Stimulated activated CD4-positive, alpha-beta T cell treated with anti-CD3 and anti-CD28 coated beads, Interleukin-15, amount 100 ng/mL, for 48 hours (primary cell): ENCODE measurements around the gene ILK.

Experiments
- DNase-seq, 2 donors: peaks; one replicate each; pipeline ENCODE4 v3.0.0-alpha.2; 2020; ENCODE audit warnings: low read depth in 2 of 2

ILK gene

DNA sequence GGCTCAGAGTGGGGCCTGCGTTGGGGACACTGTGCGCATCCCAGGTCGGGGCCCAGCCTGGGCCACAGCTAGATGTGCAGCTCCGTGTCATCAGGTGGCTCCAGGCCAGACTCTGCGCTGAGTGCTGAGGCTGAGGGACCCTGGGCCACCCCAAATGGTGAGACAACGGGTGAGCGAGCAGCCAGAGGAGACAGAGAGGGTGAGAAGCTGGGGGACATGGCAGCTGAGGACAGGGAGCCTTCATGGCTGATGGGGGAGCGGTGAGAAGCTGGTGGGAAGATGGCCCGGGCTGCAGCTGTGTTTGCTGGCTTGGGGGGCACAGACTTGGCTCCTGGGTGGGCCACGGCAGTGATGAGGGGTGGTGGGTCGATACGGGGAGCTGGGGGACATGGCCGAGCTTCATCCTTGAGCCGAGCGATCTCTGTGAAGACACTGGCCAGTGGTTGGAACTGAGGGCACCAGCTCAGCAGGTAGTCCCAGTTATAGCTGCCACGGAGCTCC lies 18.2 kb downstream of the ILK start:
- DNase-seq: no peak

DNA sequence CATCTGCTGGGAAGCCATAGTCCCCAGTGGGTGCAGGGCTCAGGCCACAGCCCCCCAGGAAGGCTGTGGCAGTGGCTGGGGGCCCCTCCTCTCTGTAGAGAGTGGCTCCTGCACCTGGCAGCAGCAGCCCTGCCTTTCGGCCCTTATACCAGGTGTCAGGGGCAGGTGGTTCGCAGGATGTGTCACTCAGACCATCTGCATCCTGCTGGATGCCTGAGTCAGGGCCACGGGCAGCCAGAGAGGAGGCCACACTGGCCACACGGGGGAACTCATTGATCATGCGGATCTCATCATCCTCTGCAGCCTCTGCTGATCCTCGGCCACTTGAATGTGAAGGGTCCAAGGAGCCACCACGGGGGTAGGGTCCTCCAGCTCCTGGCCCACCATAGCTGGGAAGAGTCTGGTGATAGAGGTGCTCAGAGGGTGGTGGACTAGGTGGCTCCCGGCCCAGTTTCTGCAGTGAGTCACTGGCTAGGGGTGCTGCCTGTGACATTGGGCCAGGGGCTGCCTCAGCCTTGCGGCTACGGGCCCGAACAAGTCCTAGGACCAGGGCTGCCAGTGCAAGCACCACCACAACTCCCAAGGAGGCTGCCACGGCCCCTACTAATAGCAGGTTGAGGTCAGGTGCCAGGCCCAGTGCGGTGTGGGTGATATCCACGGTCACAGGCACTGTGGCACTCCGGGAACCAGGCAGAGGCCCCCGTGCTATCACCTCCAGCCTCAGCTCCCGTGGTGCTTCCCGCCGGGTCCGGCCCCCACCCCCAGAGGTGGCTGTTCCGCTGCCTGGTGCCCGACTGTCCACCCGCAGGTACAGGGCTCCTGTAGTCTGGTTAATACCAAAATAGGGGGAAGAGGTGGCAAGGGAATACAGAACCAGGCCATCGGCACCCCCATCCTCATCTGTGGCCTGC lies 18.9 kb downstream of the ILK start:
- no peak for DNase-seq

DNA sequence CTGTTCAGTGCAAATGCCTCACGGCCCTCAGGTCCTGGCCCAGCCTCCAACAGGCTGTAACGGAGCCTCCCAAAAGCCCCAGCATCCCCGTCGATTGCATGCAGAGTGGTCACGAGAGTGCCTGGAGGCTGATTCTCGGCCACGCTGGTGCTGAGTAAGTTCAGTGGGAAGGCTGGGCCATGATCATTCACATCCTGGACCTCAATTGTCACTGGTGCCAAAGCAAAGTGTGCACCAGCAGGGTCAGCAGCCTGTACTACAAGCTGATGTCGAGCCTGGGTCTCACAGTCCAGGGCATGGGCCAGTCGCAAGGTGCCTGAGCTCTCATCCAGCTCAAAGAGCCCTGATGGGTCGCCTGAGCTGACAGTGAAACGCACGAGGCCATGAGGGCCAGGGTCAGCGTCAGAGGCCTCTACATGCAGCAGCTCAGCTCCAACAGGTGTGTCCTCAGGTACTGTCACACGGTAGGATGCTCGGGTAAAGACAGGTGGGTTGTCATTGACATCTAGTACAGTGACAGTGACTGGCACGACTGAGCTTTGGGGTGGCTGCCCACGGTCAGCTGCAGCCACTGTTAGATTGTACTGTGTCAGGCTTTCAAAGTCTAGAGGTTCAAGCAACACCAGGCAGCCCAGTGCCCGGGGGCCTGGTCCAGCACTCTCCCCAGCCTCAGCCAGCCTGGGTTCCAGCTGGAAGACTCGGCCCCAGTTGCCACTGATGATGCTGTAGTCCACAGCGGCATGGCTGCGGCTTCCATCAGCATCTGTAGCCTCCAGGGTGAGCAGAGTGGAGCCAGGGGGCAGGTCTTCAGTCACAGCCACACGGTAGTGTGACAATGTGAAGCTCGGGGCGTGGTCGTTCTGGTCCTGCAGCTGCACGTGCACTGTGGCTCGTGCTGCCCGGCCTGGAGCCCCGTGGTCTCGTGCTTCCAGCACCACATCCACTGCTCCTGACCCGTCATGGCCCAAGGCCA lies 20.1 kb downstream of the ILK start:
- no peak for DNase-seq

DNA sequence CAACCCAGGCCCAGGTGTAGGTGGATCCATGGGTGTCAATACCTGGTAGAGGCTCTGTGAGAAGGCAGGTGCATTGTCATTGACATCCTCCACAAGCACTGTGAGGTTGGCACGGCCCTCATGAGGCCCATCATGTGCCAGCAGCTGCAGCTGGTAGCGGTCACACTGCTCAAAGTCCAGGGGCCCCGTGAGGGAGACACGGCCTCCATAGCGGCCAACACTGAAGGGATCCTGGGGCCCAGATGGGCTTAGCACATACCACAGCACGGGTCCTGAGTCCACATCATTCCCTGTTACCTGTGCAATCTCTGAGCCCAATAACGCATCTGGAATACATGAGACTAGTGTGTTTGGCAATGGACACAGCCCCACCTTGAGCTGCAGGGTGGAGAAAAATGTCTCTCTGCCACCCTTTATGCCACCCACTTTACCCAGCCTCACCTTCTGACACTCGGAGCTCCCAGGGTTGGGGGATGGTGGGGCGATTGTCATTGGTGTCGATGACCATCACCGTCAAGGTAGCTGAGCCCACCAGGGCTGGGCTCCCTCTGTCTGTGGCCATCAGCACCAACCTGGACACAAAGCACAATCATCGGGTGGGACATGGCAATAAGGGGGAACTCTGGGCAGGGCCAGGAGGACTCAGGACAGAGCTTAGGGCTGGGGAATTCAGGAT lies 21.7 kb downstream of the ILK start:
- DNase-seq: no peak

DNA sequence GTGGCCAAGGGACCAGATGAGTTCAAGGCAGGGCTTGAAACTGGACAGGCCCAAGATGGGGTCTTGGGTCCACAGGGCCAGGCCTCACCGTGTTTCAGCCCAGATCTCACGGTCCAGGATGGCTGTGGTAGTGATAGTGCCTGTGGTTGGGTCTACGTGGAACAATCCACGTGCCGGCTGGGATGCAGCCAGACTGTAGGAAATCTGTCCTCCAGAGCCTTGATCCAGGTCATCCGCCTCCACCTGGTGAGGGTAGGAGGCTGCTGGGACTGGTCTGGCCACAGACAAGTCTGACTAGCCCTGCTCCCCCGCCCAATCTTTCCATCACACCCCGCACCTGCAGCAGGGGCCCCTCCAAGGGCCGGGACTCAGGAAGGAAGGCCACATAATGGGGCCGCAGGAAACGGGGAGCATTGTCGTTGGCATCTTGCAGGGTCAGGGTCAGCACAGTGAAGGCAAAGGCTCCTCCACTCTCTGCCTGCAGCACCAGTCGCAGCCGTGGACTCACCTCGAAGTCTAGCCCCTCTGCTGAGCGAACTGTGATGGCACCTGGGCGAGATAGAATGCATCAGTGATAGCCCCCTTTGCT lies 22.4 kb downstream of the ILK start:
- DNase-seq: no peak

DNA sequence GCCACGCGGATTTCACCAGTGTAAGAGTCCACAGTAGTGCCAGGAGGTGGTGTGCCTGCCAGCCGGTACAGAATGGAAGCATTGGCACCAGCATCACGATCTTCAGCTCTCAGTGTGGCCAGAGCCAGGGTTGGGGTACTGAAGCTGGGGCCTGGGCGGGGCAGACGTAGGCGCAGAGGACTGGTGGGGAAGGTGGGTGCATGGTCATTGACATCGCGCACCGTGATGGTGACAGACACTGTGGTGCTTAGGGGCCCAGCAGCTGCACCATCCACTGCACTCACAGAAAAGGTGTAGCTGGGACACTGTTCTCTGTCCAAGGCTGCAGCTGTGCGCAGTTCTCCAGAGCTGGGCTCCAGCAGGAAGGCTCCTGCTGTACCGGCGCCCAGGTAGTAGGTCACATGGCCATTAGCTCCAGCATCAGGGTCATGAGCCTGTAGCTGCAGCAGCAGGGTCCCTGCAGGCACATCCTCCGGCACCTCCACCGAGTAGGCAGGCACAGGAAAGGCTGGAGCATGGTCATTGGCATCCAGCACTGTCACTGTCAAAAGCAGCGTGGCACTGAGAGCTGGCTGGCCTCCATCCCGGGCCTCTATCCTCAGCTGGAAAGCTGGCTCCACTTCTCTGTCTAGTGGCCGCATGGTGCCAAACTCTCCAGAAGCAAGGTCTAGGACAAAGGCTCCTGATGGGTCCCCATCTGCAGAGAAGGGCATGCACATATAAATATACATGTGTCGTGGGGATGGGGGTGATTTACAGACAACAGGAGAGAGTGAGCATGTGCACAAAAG lies 23.6 kb downstream of the ILK start:
- no peak for DNase-seq

DNA sequence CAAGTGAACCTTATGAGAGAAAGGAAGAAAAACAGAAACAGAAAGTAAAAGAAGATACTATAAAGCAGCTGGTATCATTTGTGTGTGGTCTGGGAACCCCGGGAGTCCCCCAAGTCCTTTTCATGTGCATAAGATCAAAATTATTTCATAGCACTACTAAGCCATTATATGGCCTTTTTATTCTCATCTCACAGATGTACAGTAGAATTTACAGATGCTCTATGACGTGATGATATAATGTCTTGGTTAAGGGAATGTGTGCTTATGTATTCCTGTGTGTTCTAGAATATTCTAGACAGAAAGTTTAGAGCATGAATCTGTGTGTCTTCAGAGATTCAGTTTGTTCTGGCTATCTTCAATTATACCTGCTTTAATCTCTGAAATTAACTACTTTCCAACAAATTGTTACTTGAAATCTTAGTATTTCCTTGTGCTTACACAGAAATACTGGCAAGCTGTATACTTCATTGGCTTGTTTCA lies 24.2 kb downstream of the ILK start:
- DNase-seq: no peak

DNA sequence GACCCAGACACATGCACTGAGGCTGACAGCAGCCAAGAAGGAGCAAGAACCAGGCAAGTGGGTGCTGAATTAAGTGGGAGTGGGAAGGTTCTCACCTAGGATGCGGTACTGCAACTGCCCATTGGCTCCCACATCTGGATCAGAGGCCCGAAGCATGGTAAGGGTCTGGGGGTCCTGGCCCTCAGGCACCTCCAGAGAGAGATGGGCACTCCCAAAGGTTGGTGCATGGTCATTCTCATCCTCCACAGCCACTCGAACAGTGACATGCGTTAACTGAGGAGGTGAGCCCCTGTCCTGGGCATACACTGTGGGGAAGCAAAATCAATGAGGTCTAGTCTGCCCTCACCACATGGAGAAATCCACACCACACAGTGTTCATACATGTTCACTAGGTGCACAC lies 25.0 kb downstream of the ILK start:
- no peak for DNase-seq

DNA sequence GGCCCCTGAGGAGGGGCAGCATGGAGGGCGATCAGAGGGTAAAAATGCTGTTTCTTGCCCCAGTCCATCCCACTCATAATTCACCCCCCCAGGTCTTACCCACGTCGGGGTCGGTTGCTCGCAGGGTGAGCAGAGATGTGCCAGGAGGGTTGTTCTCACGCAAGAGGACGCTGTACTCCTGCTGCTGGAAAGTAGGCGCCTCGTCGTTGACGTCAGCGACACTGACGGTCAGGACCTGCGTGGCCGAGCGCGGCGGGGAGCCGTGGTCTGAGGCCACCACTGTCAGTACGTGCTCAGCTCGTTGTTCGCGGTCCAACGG lies 26.0 kb downstream of the ILK start:
- DNase-seq: no peak

DNA sequence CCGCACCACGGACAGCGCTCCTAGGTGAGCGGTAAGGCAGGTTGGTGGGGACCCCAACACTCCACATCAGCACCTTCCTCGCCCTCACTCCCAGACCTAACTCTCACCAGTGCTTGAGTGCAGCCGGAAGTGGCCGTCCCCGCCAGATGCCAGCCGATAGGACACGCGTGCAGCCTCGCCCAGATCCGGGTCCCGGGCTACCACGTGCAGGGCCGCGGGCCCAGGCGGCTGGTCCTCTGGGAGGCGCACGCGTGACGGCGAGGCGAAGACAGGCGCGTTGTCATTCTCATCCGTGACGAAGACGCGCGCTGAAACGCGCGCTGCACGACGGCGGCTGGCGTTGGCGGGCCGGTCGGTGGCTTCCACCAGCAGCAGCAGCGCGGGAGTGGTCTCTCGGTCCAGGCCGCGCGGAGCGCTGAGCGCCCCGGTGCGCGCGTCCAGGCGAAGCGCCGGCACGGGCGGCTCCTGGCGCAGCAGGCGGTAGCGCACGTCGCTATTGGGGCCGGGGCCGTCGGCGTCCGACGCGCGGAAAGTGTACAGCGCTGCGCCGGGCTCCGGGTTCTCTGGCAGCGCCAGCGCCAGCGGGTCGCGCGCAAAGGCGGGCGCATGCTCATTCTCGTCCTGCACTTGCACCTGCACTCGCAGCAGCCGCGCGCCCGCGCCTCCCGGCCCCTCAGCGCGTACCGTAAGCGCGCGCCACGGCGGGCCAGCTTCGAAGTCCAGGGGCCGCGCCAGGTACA lies 26.5 kb downstream of the ILK start:
- no peak for DNase-seq

DNA sequence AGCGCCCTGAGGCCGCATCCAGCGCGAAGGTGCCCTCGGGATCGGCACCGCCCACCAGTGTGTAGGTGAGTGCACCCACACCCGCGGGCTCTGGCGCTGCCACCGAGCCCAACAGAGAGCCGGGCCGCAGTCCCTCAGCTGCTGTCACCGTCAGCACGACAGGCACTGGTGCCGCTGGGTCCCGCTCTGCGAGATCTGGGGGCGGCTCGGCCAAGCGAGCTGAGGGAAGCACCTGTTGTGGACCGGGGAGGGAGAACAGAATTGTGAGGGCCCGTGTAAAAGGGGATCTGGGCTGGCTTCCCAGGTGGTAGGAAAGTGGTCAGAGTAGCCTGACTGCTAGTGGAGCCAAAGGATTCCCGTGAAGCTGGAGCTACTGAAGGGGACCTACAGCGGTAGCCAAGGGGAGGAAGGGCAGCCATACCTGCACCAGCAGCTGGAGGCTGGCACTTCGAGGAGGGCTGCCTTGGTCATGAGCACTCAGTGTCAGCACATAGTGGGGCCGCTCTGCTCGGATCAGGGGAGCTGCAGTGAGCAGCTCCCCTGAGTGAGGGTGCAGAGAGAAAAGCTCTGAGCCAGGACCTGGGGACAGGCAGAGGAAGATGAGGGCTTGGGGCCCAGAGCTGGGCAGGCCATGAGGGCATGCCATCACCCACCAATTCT lies 27.2 kb downstream of the ILK start:
- no peak for DNase-seq

DNA sequence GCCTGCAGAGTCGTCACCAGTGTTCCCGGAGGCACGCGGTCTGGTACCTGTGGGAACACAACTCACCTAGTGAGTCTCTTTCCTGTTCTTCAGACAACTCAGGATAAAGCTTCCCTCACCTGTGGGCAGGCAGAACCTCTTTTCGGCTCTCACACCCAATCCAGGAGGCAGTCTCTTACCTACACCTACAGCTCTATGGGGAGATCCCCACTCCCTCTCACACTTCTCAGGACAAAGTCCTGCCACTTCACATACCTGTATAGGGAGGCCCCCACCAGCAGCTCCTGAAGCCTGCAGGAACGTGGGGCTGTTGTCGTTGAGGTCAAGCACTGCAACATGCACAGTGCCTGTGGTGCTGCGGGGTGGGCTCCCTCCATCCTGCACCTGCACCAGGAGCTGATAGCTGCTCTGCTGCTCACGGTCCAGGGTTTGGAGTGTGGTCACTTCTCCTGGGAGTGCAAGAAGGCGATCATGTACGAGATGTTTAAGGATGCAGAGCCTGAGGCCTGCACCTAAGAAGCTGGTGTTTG lies 27.9 kb downstream of the ILK start:
- DNase-seq: no peak

DNA sequence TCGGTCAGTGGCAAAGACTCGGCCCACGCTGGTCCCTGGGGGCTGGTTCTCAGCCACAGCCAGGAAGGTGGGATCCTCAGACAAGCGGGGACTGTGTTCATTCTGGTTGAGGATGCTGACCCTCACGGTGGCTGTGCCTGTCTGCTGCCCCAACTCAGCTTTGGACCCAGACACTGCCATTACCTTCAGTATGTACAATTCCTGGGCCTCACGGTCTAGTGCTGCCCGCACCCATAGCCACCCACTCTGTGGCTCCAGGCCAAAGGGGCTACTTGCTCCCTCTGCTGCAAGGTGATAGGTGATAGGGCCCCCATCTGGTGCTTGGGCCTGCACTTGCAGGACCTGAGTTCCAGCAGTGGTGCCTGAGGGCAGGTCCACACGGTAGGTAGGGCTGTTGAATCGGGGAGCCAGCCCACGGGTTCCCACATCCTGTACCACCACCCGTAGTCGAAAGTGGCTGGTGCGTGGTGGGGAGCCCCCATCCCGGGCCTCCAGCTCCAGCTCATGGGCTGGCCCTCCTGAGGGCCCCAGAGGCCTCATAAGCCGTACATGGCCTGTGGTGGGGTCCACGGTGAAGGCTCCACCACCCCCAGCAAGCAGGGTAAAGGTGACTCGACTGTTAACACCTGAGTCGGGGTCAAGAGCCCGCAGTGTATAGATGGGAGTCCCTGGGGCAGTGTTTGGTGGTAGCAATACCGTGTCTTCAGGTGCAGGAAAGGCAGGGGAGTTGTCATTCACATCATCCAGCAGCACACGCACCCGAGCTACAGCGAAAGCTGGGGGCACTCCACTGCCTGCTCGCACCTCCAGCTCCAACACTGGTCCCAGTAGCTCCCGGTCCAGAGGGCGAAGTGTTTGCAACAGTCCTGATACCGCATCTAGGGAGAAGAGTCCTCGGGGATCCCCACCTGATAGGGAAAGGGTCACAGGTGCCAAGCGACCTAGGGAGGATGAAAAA lies 28.8 kb downstream of the ILK start:
- no peak for DNase-seq

DNA sequence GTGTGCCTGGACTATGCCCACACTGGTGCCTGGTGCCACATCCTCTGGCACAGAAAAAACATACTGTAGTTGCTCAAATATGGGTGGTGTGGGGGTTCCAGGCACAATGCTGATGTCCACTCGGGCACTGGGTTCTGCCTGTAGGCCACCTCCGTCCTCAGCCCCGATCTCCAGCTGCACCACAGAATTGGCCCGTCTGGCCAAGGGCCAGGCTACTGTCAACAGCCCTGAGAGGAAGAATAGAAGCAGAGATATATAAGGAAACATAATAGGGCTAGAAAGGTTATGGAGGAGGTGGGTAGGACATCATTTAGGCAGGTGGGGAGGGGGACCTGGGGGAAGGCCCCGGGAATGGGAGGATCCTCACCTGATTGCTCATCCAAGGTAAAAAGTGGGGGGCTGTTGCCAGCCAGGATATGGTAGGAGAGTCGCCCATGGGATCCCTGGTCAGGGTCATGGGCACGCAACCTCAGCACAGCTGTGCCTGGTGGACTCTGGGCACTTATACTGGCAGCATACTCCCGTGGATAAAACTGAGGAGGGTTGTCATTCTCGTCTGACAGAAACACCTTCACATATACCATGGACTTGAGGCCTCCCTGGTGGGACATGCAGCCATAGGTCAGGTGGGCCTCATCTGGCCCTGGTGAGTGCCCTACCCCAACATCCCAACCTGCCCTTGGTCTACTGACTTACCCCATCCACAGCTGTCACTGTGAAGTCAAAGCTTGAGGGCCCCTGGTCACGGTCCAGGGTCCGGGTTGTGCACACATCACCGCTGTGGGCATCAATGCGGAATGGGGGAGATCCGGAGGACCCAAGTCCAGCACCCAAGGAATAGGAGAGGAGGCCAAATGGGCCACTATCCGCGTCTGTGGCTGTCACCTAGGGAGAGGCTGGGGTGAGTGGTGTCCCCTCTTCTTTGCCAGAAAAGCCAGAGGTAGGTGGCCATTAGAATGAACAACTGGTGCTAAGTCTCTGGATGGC lies 30.1 kb downstream of the ILK start:
- DNase-seq: no peak

DNA sequence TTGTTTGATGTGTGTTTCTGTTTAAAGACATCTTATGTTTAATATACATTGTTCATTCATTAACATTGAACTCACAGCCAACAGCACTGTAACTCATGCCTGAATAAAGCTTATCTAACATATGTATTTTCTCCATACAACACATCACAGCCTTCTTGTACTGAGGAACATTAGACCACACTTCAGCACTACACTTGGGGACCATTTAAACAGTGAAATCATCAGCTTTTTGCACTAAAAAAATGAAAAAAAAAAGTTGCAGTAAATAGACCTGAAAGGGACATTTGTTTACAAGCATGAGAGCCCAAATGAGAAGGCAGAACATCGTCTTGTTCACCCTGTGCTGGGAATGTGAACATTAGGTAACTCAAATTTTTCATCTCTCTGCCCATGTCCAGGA lies 31.0 kb downstream of the ILK start:
- DNase-seq: no peak

DNA sequence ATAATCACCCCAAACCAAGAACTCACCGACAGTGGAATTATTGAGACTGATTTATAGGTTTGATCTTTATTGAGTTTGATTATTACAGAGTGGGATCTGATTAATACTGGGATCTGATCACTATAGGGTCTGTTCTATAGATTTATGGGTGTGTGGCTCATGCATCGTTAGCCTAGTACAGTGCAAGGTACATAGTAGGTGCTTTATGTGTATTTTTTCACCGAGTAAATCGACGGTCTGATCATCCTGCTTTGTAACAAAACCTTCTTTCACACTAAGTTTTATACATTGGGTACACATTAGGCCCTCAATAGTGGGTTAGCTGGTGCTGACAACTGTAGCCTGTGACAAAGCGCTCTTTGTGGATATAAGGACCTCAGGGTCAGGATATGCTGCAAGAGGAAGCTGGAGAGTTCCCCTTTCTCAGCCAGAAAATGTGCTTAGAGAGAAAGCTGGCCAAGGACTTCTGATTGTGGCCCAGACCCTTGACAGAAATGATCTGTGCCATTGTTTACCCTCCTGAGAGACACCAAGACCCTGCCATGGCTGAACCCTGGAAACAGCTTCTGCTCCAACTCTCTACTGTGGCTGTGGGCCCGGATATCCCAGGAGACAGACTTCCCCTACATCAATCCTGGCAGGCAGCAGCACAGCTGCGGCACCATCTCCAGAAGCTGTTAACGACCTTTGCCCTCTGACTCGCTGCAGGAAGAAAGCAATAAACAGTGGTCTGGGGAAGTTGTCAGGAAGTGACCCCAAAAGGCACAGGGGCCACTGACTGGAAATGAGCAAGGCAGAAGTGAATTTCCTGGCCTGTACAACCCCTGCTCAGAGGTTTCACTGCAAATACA lies 31.7 kb downstream of the ILK start:
- DNase-seq: no peak
